ENCODE measurements around the gene VPS39.

Gene VPS39

GRCh38 chr15:42144841-42145375, 63.2 kb downstream of the VPS39 start:
- no peak for DNase-seq

- no peak for DNase-seq
Observed at GRCh38 chr15:42143866-42144625, 64.1 kb downstream of the VPS39 start.

GRCh38 chr15:42143356-42143755, 64.7 kb downstream of the VPS39 start:
- DNase-seq, result no peak

- DNase-seq, result no peak
Observed at GRCh38 chr15:42141795-42142667, 66.1 kb downstream of the VPS39 start.

- no peak for DNase-seq
Observed at GRCh38 chr15:42141246-42141645, 66.9 kb downstream of the VPS39 start.

- no peak for DNase-seq
Observed at GRCh38 chr15:42140383-42141070, 67.6 kb downstream of the VPS39 start.

- no peak for DNase-seq
Observed at GRCh38 chr15:42139596-42139995, 68.5 kb downstream of the VPS39 start.

- DNase-seq, result no peak
Observed at GRCh38 chr15:42138968-42139386, 69.1 kb downstream of the VPS39 start.

- no peak for DNase-seq
Observed at GRCh38 chr15:42138411-42138810, 69.7 kb downstream of the VPS39 start.

GRCh38 chr15:42137461-42138261, 70.4 kb downstream of the VPS39 start:
- DNase-seq, result peak; percentile 40

GRCh38 chr15:42136513-42136912, 71.6 kb downstream of the VPS39 start:
- DNase-seq, result no peak

- DNase-seq, result no peak
Observed at GRCh38 chr15:42135351-42135750, 72.8 kb downstream of the VPS39 start.

- DNase-seq, result no peak
Observed at GRCh38 chr15:42134617-42135245, 73.4 kb downstream of the VPS39 start.

GRCh38 chr15:42133886-42134502, 74.1 kb downstream of the VPS39 start:
- DNase-seq, result peak; percentile 10

- DNase-seq, result no peak
Observed at GRCh38 chr15:42133356-42133755, 74.7 kb downstream of the VPS39 start.

- DNase-seq, result peak; percentile 29
Observed at GRCh38 chr15:42131826-42132806, 76.0 kb downstream of the VPS39 start.

- DNase-seq, result no peak
Observed at GRCh38 chr15:42131006-42131405, 77.1 kb downstream of the VPS39 start.

GRCh38 chr15:42130246-42130986, 77.7 kb downstream of the VPS39 start:
- DNase-seq, result no peak

GRCh38 chr15:42129364-42129763, 78.7 kb downstream of the VPS39 start:
- no peak for DNase-seq

All from NCI-H1694 treated with DMSO at 0.1 percent for 48 hours (cell line).